ENCODE measurements around the gene MAD1L1.

MAD1L1 gene

GRCh38 chr7:2257651-2258050 is 24.9 kb upstream of the MAD1L1 start:
- no peak for FAIRE-seq

DNA sequence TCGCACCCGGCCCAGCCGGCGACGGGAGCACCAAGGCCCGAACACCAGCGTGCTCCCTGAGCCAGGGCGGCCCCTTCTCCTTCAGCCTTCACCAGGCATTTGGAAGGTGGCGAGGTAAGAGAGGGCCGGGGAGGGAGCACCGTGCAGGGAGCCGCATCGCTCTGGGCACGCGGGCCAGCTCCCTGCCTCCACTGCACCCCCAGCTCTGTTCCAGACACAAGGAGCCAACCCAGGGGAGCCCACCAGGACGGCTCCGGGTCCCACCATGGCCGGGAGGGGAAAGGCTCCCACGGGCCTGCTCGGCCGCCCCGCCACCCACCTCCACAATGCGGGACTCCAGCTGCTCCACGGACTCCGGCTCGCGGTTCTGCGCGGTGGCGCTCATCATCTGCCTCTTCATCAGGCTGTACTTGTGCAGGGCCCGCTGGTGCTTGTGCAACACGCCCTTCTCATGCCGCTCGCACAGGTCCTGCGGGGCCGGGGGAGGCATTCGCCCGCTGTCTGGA is 24.4 kb upstream of the MAD1L1 start:
- FAIRE-seq, result no peak

GRCh38 chr7:2256306-2257045 is 23.7 kb upstream of the MAD1L1 start:
- FAIRE-seq, result no peak

- no peak for FAIRE-seq
Measured at GRCh38 chr7:2255145-2256139, 22.7 kb upstream of the MAD1L1 start.

- no peak for FAIRE-seq
Measured at GRCh38 chr7:2254429-2255144, 21.8 kb upstream of the MAD1L1 start.

GRCh38 chr7:2253525-2254244 is 20.9 kb upstream of the MAD1L1 start:
- FAIRE-seq, result no peak

- FAIRE-seq, result no peak
Measured at GRCh38 chr7:2253021-2253420, 20.3 kb upstream of the MAD1L1 start.

DNA sequence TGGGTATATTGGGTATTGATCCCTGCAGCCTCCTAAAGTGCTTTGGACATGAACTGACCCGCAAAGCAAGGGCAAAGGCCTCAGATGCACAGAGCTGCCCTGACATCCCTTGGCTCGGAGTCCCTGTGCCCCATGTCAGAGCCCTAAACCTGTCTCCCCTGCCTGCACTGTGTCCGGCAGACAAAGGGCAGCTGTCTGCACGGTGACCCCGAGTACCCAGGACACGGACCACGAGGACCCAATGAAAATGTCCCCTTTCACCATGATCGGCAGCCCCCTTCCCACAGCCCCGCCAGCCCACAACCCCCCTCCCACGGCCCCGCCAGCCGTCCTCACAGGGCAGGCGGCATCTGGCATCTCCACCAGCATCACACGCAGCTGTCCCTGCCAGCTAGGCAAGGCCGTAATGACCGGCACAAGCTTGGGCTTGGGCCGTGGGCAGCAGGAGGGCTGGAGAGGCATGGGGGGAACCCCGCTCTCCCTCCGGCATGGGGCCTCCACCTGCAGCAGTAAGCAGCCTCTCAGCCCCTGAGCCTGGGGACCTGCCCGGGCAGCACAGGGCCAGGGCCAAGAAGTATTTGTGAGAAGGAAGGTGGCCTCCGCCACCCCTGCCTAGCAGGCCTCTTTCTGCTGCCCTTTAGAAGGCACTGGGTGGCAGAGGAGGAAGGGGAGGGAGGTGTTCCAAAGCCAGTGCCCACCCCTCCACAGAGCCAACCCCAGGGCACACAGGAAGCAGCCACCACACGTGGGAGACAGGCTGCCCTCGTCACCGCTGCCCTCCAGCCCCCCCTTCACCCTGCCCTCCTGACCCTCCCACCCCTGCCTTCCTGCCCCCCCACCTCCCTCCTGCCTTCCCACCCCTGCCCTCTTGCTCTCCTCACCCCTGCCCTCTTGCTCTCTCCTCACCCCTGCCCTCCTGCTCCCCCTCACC is 19.4 kb upstream of the MAD1L1 start:
- FAIRE-seq, result no peak

GRCh38 chr7:2251381-2251780 is 18.6 kb upstream of the MAD1L1 start:
- no peak for FAIRE-seq

DNA sequence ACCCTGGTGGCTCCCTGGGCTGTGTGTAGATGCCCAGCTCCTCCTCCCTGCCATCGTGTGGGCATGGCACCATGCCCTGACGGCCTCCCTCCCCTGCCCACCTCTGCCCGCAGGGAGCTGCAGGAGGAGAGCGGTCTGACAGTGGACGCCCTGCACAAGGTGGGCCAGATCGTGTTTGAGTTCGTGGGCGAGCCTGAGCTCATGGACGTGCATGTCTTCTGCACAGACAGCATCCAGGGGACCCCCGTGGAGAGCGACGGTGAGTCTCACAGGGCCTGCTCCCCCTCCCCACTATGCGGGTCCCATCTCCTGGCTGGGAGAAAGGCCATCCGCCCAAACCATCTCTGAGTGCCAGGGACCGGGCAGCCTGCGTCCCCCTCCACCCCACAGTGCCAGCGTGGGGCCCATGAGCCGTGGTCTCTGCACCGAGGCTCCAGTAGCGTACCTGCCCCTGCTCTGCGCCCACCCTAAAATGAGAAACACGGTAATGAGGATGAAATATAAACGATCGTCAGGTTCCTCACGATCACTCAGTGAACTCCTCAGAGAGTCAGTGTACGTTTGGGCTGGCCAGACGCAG is 17.1 kb upstream of the MAD1L1 start:
- FAIRE-seq, result no peak

DNA sequence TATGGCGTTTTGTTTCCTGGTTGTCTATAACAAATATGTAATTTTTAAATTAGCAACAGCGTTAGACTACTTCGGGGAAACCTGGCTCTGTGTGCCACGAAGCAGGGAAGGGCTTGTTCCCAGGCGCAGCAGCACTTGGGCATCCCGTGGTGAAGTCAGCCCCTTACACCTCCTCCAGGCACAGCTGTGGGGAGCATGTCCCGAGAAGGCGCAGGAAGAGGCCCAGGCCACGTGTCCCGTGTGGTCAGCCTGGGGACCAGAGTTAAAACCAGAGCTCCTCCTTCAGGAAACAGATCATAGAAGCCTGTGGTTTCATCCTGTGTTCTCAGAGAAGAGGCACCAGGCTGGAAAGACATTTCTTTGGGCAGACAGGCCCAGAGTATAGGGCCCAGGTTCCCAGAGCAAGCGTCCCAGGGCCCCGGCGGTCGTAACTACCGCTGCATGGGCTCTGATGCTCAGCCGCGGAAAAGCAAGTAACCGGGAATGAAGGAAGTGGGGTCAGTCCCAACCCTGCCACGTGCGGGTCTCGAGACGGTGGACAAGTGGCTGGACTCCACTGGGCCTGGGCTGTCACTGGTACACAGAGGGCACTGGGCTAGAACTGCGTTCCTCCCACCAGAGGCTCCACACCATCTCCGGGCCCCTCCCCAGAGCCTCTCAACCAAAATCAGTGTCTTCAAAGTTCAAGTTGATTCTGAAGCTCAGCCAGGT is 16.4 kb upstream of the MAD1L1 start:
- FAIRE-seq, result no peak

DNA sequence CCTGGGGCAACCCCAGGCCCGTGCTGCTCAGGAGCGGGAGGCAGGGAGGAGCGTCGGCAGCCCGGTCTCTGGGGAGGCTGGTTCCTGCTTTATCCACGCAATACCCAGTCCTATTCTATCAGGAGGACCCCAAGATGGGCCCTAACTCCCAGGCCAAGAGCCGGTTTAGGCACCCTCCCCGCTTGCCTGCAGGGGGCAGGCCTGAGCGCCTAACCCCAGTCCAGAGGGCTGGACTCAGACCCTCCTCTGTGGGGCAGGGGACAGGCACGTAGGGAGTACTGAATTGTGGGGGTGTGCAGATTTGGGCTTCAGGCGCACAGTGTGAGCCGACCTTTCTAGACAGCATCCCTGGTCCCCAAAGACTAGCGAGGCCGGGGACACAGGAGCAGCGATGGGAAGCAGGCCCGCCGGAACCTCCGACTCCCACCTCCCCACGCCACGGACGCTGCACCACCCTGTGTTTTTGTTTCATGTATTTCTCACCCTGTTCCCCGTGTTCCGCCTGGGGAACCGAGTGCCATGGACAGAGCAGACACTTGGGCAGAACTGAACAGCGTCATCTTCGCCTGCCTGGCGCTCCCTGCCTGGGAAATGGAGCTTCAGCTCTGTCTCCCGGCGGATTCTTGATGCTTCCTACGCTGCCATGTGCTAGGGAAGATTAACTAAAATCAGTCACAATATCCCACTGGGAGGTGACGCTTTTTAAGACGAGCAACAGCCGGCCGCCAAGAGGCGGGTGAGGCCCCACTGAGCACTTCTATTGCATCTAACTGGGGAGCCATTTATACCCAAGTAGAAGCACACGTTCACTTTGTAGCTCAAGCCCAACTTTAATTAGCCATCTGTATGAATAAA is 14.6 kb upstream of the MAD1L1 start:
- FAIRE-seq, result no peak

DNA sequence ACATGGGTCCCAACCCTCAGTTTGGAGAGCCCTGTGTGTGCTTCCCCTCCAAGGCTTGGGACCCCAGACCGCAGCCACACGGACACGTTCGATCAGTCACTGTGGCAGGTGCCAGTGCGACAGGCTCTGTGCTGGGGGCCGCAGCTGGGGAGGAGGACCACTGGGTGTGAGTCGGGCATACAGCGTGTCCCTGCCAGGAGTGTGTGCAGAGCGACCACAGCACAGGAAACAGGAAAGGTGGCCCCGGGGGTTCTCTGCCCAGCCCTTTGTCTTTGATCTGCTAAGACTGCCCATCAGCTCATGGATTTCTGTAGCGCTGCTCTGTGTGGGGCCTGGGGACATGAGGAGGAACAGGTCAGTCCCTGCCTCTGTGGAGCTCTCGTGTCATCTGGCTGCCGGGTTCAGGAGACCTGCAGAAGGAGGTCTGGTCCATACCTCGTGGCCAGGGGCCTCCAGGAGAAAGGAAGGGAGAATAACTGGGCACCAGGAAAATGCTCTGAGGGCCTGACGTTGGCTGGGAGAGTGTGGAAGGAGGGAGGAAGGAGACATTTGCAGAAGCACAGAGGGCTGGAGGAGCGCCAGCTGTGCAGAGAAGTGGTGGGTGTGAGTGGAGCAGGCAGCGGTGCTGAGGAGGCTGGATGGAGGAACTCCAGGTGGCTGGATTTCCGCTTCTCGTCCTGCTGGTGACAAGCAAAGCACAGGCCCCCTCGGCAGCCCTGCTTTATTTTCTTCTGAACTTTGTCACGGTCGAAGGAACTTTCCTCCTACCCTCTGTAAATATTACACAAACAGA is 13.3 kb upstream of the MAD1L1 start:
- no peak for FAIRE-seq

- no peak for FAIRE-seq
Measured at GRCh38 chr7:2244404-2244995, 11.8 kb upstream of the MAD1L1 start.

DNA sequence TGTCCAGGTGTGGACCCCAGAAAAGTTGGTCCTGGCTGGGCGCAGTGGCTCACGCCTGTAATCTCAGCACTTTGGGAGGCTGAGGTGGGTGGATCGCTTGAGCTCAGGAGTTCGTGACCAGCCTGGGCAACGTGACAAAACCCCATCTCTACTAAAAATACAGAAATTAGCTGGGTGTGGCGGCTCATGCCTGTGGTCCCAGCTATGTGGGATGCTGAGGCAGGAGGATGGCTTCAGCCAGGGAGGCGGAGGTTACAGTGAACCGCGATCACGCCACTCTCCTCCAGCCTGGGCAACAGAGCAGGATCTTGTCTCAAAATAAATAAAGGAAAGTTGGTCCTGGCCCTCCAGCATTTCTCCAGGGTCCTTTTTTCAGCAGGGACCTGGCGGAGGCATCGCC is 10.7 kb upstream of the MAD1L1 start:
- FAIRE-seq, result no peak

DNA sequence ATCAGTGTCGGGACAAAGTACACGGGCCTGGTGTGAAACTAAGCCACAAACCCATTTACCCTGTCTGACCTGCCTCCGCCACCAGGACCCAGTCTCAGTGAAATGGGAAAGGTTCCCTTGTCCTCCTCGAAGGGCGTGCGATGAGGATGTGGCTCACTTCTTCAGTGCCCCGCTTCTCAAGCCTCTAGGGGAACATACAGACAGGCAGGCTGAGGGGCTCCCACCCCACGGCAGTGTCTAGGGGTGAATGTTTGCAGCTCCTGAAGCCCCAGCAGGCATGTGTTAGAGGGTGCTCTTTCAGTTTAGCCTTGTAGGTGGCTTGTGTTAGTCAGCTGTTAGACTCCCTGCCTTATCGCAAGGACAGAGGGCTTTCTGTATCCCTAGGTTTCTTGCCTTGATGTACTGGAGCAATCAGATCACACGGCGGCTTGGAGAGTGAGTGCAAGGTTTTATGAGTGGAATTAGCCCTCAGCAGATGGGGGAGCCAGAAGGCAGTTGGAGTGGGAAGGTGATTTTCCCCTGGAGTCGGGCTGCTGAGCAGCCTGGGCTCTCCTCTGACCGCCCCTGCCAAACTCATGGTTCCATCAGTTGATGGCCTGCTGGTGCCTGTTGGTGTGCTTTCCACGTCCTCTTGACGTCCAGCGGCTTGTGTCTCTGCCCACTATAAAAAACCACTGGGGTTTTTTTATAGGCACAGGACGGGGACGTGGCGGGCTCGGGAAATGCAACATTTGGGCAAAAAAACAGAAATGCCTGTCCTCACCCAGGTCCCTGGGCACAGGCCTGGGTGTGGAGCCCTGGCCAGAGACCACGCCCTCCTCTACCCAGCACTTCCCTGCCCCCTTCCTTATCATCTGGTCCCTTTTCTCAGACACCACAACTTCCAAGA is 10.0 kb upstream of the MAD1L1 start:
- no peak for FAIRE-seq
